Activated CD4-positive, alpha-beta memory T cell treated with anti-CD3 and anti-CD28 coated beads, Interleukin-2, amount 10 ng/mL, durations not matched to agents 7 days and 5 days (primary cell): ENCODE results near the gene FAM184A. TPM values are rescaled to one million over a fixed set of nuclear protein-coding genes. Genes with fewer than 3 reads are reported as not detected.
A peak's percentile ranks its signal among the peaks of the same experiment; 100 is the strongest.

ENCODE experiments used
- CTCF ChIA-PET: fragments of 350-600 bp; sonication (Branson Sonifier 250); formaldehyde crosslinking; loops from one replicate; lab custom pipeline; 2021; ENCODE audit warnings: antibody characterized with exemption, inconsistent platforms; lab: Charles Lee
- POLR2A ChIA-PET: fragments of 350-600 bp; sonication (Branson Sonifier 250); formaldehyde crosslinking; loops from one replicate; lab custom pipeline; 2021; ENCODE audit warnings: antibody characterized with exemption; lab: Charles Lee
- DNase-seq: peaks from one replicate; pipeline ENCODE4 v3.0.0-alpha.2; 2020
- H3K27ac Mint-ChIP-seq: one replicate; pipeline ENCODE4 v1.8.0; 2021; ENCODE audit warnings: mild to moderate bottlenecking, mixed read lengths
- H3K27me3 Mint-ChIP-seq: one replicate; pipeline ENCODE4 v1.8.0; 2021; ENCODE audit warnings: mixed read lengths
- H3K36me3 Mint-ChIP-seq: one replicate; pipeline ENCODE4 v1.8.0; 2021; ENCODE audit warnings: low read depth, mixed read lengths
- H3K4me1 Mint-ChIP-seq: one replicate; pipeline ENCODE4 v1.8.0; 2021; ENCODE audit warnings: mixed read lengths
- H3K4me3 Mint-ChIP-seq: one replicate; pipeline ENCODE4 v1.8.0; 2021; ENCODE audit warnings: mild to moderate bottlenecking, mixed read lengths
- H3K9me3 Mint-ChIP-seq: one replicate; pipeline ENCODE4 v1.8.0; 2021; ENCODE audit warnings: mixed read lengths
- total RNA-seq, 2 experiments: library from RNA; stranded (reverse); gene quantifications; one replicate each; pipeline ENCODE4 v1.2.3, GENCODE V29; 2021

The FAM184A gene
- total RNA-seq, 2 experiments from 2014 or later: 5.4 to 5.9 TPM

DNA sequence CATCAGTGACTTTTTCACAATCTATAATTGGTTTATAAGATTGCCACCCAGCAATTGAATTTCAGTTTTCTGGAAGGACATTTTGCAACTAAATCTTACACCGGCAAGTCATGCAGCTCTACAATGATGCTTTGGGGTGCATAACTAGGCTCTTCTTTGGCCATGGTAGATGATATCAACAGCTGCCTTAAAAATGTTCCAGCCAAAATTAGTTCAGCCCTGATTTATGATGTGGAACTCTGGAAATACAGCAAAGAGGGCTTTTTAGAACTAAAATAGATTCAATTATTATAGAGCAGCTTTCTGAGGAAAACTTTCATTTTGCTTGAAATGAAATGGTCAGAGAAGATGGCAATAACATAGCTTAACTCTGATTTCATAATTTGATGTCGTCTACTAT lies 125.1 kb downstream of the FAM184A start:
- ChIA-PET CTCF (interaction anchor here (1.6 kb wide), 1 partner anchor 10 kb away, joined by 3 read pairs; no protein-coding TSS in a partner anchor), POLR2A (no interaction called here)
- Mint-ChIP-seq H3K27ac (no peak overlapping the region), H3K9me3 (no peaks in the 10 kb centered on the region), H3K4me1 (peaks cover 3% of the 10 kb centered on the region), H3K36me3 (no peaks in the 10 kb centered on the region), H3K27me3 (peaks cover 7% of the 10 kb centered on the region), H3K4me3 (no peak overlapping the region)
- DNase-seq: no peak

DNA sequence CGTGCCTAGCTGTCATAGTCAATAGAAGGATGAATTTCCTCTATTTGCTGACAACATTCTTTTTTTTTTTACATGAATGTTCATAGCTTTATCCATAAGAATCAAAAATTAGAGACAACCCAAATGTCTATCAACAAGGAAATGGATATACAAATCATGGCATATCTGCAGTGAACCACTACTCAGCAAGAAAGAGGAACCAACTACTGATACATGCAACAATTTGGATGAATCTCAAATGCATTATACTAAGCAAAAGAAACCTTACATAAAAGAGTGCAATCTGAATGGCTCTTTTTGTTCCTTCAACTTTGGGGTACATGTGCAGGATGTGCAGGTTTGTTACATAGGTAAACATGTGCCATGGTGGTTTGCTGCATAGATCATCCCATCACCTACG lies 125.8 kb downstream of the FAM184A start:
- no peak overlapping the region for H3K4me3 Mint-ChIP-seq
- DNase-seq: no peak
- no peak overlapping the region for H3K27ac Mint-ChIP-seq
- POLR2A ChIA-PET: no interaction called here
- H3K4me1 Mint-ChIP-seq: no peaks in the 10 kb centered on the region
- peaks cover 7% of the 10 kb centered on the region for H3K27me3 Mint-ChIP-seq
- CTCF ChIA-PET: interaction anchor here (1.6 kb wide), 1 partner anchor 11 kb away, joined by 3 read pairs; no protein-coding TSS in a partner anchor
- no peaks in the 10 kb centered on the region for H3K36me3 Mint-ChIP-seq
- H3K9me3 Mint-ChIP-seq: no peaks in the 10 kb centered on the region

DNA sequence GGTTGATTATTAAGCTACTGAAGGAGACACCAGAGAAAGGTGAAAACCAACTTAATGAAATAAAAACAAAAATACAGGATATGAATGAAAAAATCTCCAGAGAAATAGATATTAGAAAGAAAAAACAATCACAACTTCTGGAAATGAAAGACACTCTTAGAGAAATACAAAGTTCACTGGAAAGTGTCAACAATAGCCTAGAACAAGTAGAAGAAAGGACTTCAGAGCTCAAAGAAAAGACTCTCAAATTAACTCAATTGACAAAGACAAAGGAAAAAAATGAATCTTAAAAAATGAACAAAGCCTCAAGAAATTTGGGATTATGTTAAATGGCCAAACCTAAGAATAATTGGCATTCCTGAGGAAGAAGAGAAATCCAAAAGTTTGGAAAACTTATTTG lies 133.2 kb downstream of the FAM184A start:
- ChIA-PET CTCF (interaction anchor here (0.6 kb wide), 1 partner anchor 339 kb away, joined by 4 read pairs; no protein-coding TSS in a partner anchor), POLR2A (no interaction called here)
- Mint-ChIP-seq H3K9me3 (peaks cover 29% of the 10 kb centered on the region), H3K27me3 (peaks cover 34% of the 10 kb centered on the region), H3K4me3 (no peak overlapping the region), H3K36me3 (no peaks in the 10 kb centered on the region), H3K4me1 (no peaks in the 10 kb centered on the region), H3K27ac (no peak overlapping the region)
- DNase-seq: no peak

GRCh38 chr6:118940770-118941169 lies 137.7 kb downstream of the FAM184A start:
- CTCF ChIA-PET: no interaction called here
- no peak for DNase-seq
- POLR2A ChIA-PET: no interaction called here
- no peak overlapping the region for H3K27ac Mint-ChIP-seq
- H3K4me1 Mint-ChIP-seq: peaks cover 3% of the 10 kb centered on the region
- H3K9me3 Mint-ChIP-seq: peaks cover 27% of the 10 kb centered on the region
- peaks cover 10% of the 10 kb centered on the region for H3K36me3 Mint-ChIP-seq
- peaks cover 22% of the 10 kb centered on the region for H3K27me3 Mint-ChIP-seq
- H3K4me3 Mint-ChIP-seq: no peak overlapping the region

DNA sequence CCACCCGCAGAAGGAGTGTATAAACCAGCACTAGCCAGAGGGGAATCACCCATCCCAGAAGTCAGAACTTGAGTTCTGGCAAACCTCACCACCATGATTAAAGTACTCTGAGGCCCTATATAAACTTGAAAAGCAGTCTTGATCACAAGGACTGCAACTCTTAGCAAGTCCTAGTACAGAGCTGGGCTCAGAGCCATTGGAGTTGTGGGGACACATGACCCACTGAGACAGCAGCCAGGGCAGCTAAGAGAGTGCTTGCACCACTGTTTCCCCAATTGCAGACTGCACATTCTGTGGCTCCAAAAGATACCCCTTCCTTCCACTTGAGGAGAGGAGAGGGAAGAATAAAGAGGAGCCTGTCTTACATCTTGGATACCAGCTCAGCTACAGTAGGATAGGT lies 138.8 kb downstream of the FAM184A start:
- Mint-ChIP-seq H3K27ac (no peak overlapping the region), H3K9me3 (peaks cover 19% of the 10 kb centered on the region), H3K4me3 (no peak overlapping the region), H3K36me3 (peaks cover 11% of the 10 kb centered on the region), H3K4me1 (peaks cover 12% of the 10 kb centered on the region), H3K27me3 (peaks cover 19% of the 10 kb centered on the region)
- CTCF ChIA-PET: interaction anchor here (1.4 kb wide), 1 partner anchor 11 kb away, joined by 3 read pairs; no protein-coding TSS in a partner anchor
- DNase-seq: no peak
- POLR2A ChIA-PET: no interaction called here

DNA sequence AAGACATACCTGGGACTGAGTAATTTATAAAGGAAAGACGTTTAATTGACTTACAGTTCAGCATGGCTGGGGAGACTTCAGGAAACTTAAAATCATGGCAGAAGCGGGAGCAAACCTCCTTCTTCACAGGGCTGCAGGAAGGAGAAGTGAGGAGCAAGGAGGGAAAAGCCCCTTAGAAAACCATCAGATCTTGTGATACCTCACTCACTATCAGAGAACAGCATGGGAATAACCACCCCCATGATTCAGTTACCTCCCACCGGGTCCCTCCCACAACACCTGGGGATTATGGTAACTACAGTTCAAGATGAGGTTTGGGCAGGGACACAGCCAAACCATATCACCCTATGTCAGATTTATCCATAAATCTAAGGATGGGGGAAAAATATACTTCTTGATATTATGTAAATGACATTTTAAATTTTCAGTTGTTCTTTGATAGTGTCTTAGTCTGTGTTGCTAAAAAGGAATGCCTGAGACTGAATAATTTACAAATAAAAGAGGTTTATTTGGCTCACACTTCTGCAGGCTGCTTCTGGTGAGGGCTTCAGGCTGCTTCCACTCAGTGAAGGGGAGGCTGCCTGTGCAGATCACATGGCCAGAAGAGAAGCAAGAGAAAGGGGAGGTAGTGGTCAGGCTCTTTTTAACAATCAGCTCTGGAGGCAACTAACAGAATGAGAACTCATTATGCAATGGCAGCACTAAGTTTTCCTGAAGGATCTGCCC lies 142.3 kb downstream of the FAM184A start:
- POLR2A ChIA-PET: interaction anchor here (3.0 to 3.2 kb wide), 2 partner anchors 13 to 42 kb away, joined by 11 to 73 read pairs; partner anchors contain the start of gene ASF1A
- H3K27ac Mint-ChIP-seq: no peak overlapping the region
- DNase-seq: no peak
- CTCF ChIA-PET: no interaction called here
- peaks cover 8% of the 10 kb centered on the region for H3K9me3 Mint-ChIP-seq
- H3K4me1 Mint-ChIP-seq: peaks cover 26% of the 10 kb centered on the region
- H3K4me3 Mint-ChIP-seq: no peak overlapping the region
- H3K36me3 Mint-ChIP-seq: peaks cover 22% of the 10 kb centered on the region
- no peaks in the 10 kb centered on the region for H3K27me3 Mint-ChIP-seq

GRCh38 chr6:118935331-118935668 lies 143.2 kb downstream of the FAM184A start:
- Mint-ChIP-seq H3K27ac (peak overlapping the region; percentile 84), H3K4me3 (peak overlapping the region; percentile 81), H3K4me1 (peaks cover 28% of the 10 kb centered on the region), H3K9me3 (peaks cover 8% of the 10 kb centered on the region), H3K36me3 (peaks cover 31% of the 10 kb centered on the region), H3K27me3 (no peaks in the 10 kb centered on the region)
- no peak for DNase-seq
- CTCF ChIA-PET: interaction anchor here (0.7 to 1.1 kb wide), 3 partner anchors 38 to 126 kb away, joined by 3 to 4 read pairs (median 4); partner anchors contain the start of gene ASF1A
- POLR2A ChIA-PET: interaction anchor here (0.6 to 3.2 kb wide), 10 partner anchors 12 to 391 kb away, joined by 3 to 73 read pairs (median 6); partner anchors contain the start of genes ASF1A, CEP85L and FAM184A

GRCh38 chr6:118934461-118935330 lies 143.8 kb downstream of the FAM184A start, which contains the start of gene MCM9:
TSS of gene MCM9 (minus strand) at chr6:118935159. CDS start at chr6:118931723, 3,436 bp downstream.
- peak within 1 kb of the TSS; percentile 85 for H3K27ac Mint-ChIP-seq
- H3K9me3 Mint-ChIP-seq: peaks cover 6% of the 10 kb centered on the region
- ChIA-PET CTCF (interaction anchor here (0.7 to 1.3 kb wide), 5 partner anchors 37 to 176 kb away, joined by 3 to 4 read pairs (median 4); partner anchors contain the start of gene ASF1A), POLR2A (interaction anchor here (0.6 to 3.2 kb wide), 13 partner anchors 11 to 390 kb away, joined by 3 to 73 read pairs (median 4); partner anchors contain the start of genes ASF1A, CEP85L and FAM184A)
- peaks cover 28% of the 10 kb centered on the region for H3K4me1 Mint-ChIP-seq
- no peaks in the 10 kb centered on the region for H3K27me3 Mint-ChIP-seq
- peak; percentile 89 for DNase-seq
- peak within 1 kb of the TSS; percentile 81 for H3K4me3 Mint-ChIP-seq
- H3K36me3 Mint-ChIP-seq: peaks cover 31% of the 10 kb centered on the region

DNA sequence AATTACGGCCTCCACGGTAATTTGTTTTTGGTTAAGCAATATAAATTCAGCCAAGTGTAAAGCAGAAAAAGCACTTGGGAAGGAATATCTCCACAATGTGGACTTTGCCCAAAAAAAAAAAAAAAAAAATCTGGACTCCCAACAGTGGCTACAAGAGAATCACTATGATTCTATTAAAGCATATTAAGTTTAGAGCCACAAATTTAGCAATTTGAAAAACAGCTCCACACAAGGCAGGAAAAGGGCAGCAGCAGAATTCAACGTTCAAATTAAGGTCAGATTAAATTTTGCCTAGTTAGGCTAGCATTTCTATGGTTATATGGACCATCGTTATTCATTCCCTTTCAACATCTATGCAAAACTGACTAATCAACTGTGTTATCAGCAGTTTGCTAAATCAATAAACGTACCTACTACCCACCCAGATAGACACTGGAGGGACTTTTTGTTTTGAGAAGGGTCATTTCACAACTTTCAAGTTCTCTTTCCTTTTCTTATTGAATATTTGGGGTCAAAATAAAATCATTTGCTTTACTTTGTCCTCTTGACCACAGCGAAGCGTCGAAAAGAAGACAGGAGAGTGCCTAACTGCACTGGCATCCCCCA lies 144.5 kb downstream of the FAM184A start:
- peaks cover 28% of the 10 kb centered on the region for H3K4me1 Mint-ChIP-seq
- peaks cover 31% of the 10 kb centered on the region for H3K36me3 Mint-ChIP-seq
- H3K9me3 Mint-ChIP-seq: peaks cover 6% of the 10 kb centered on the region
- DNase-seq: no peak
- ChIA-PET POLR2A (interaction anchor here (0.7 to 3.2 kb wide), 11 partner anchors 11 to 283 kb away, joined by 3 to 73 read pairs (median 5); partner anchors contain the start of genes ASF1A, CEP85L and FAM184A), CTCF (interaction anchor here (1.0 to 1.3 kb wide), 2 partner anchors 37 to 177 kb away, joined by 3 to 4 read pairs; no protein-coding TSS in a partner anchor)
- no peaks in the 10 kb centered on the region for H3K27me3 Mint-ChIP-seq
- peak overlapping the region; percentile 81 for H3K4me3 Mint-ChIP-seq
- H3K27ac Mint-ChIP-seq: peak overlapping the region; percentile 85

DNA sequence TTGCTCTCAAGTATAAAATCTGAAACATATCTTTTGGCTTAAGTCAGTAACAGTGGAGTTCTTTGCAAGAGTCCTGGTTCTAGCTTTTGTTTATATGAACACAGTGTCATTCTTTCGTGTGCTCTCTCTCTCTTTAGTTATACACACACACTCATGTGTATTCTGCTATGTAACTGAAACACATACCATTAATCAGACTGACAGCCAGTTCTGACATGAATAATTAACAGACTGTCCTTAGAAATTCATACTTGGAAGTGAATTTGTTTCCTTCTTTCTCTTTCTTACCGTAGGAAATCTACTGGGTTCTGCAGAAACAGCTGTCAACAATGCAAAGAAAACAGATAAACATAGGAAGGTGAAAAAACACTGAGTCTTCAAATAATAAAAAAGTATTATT lies 146.0 kb downstream of the FAM184A start:
- peaks cover 3% of the 10 kb centered on the region for H3K9me3 Mint-ChIP-seq
- ChIA-PET POLR2A (no interaction called here), CTCF (no interaction called here)
- no peak overlapping the region for H3K4me3 Mint-ChIP-seq
- H3K36me3 Mint-ChIP-seq: peaks cover 35% of the 10 kb centered on the region
- H3K4me1 Mint-ChIP-seq: peaks cover 28% of the 10 kb centered on the region
- DNase-seq: no peak
- H3K27me3 Mint-ChIP-seq: no peaks in the 10 kb centered on the region
- H3K27ac Mint-ChIP-seq: no peak overlapping the region

GRCh38 chr6:118931436-118931835 lies 147.0 kb downstream of the FAM184A start:
- Mint-ChIP-seq H3K4me1 (peaks cover 27% of the 10 kb centered on the region), H3K27me3 (no peaks in the 10 kb centered on the region), H3K27ac (no peak overlapping the region), H3K9me3 (no peaks in the 10 kb centered on the region), H3K4me3 (no peak overlapping the region), H3K36me3 (peaks cover 35% of the 10 kb centered on the region)
- ChIA-PET CTCF (no interaction called here), POLR2A (no interaction called here)
- no peak for DNase-seq

- CTCF ChIA-PET: no interaction called here
- no peaks in the 10 kb centered on the region for H3K9me3 Mint-ChIP-seq
- DNase-seq: no peak
- POLR2A ChIA-PET: no interaction called here
- no peaks in the 10 kb centered on the region for H3K27me3 Mint-ChIP-seq
- H3K27ac Mint-ChIP-seq: no peak overlapping the region
- no peak overlapping the region for H3K4me3 Mint-ChIP-seq
- H3K36me3 Mint-ChIP-seq: peaks cover 38% of the 10 kb centered on the region
- H3K4me1 Mint-ChIP-seq: peaks cover 24% of the 10 kb centered on the region
Measured at GRCh38 chr6:118930680-118931079, 147.8 kb downstream of the FAM184A start.
